PC-9 (cell line): ENCODE results near the gene GNB3. TPM values are rescaled to one million over a fixed set of nuclear protein-coding genes. Genes with fewer than 3 reads are reported as not detected.
"Not testable (repeated sequence)": the region's sequence is repeated elsewhere in the genome, so short reads cannot be mapped to it uniquely, and the experiment has no call there.

Experiments
- BruUV-seq: library from RNA; stranded (reverse); fragments of 400-500 nt; replicated peaks from 2 replicates; lab custom pipeline; 2021; lab: Mats Ljungman, UMichigan
- CTCF ChIA-PET: fragments of 300-600 bp; sonication (Branson Sonifier 250); formaldehyde crosslinking; loops from one replicate; lab custom pipeline; 2022; ENCODE audit warnings: antibody characterized with exemption; lab: Charles Lee
- POLR2A ChIA-PET: fragments of 300-600 bp; sonication (Branson Sonifier 250); formaldehyde crosslinking; loops from one replicate; lab custom pipeline; 2022; ENCODE audit warnings: antibody characterized with exemption; ENCODE audit not compliant: unreplicated experiment; lab: Charles Lee
- DNase-seq, 2 experiments: peaks; one replicate each; pipeline versions ENCODE4 v3.0.0 to v3.0.0-alpha.2; 2015 to 2022; ENCODE audit warnings: mixed read lengths in 1 of 2
- H2AFZ ChIP-seq: fragments of 200-600 bp; sonication (generic); 2 replicates; pipeline ENCODE4 v1.8.1; 2017; ENCODE audit warnings: antibody characterized with exemption
- H3F3A ChIP-seq: fragments of 200-600 bp; sonication (generic); 2 replicates; pipeline ENCODE4 v1.8.1; 2017; ENCODE audit warnings: antibody characterized with exemption, mild to moderate bottlenecking, low read depth; ENCODE audit not compliant: insufficient read depth
- H3K27ac ChIP-seq: fragments of 200-600 bp; sonication (generic); 2 replicates; pipeline ENCODE4 v1.6.1; 2016; ENCODE audit warnings: mixed run types
- H3K27me3 ChIP-seq: fragments of 200-600 bp; sonication (generic); 2 replicates; pipeline ENCODE4 v1.6.1; 2016; ENCODE audit warnings: low read depth, mixed run types; ENCODE audit not compliant: insufficient read depth
- H3K36me3 ChIP-seq: fragments of 200-600 bp; sonication (generic); 2 replicates; pipeline ENCODE4 v1.6.1; 2016; ENCODE audit warnings: low read depth, mixed run types
- H3K4me1 ChIP-seq: fragments of 200-600 bp; sonication (generic); replicated peaks from 2 replicates; pipeline ENCODE4 v1.6.1; 2016; ENCODE audit warnings: mixed run types; ENCODE audit not compliant: insufficient read depth
- H3K4me2 ChIP-seq: fragments of 200-600 bp; sonication (generic); 2 replicates; pipeline ENCODE4 v1.6.1; 2017; ENCODE audit warnings: mixed run types
- H3K4me3 ChIP-seq: fragments of 200-600 bp; sonication (generic); 2 replicates; pipeline ENCODE4 v1.6.1; 2016; ENCODE audit warnings: mixed run types
- H3K79me2 ChIP-seq: fragments of 200-600 bp; sonication (generic); 2 replicates; pipeline ENCODE4 v1.6.1; 2017; ENCODE audit warnings: low read depth, mixed run types
- H3K9me2 ChIP-seq: fragments of 200-600 bp; sonication (generic); 2 replicates; pipeline ENCODE4 v1.8.1; 2017; ENCODE audit warnings: mild to moderate bottlenecking; ENCODE audit not compliant: insufficient read depth
- H3K9me3 ChIP-seq: fragments of 200-600 bp; sonication (generic); 2 replicates; pipeline ENCODE4 v1.8.1; 2016; ENCODE audit warnings: low read depth; ENCODE audit not compliant: insufficient read depth
- H4K20me1 ChIP-seq: fragments of 200-600 bp; sonication (generic); 2 replicates; pipeline ENCODE4 v1.8.1; 2017; ENCODE audit not compliant: insufficient read depth
- CTCF ChIP-seq: fragments of 200-600 bp; sonication (generic); conservative IDR thresholded peaks from 2 replicates; pipeline ENCODE4 v1.6.1; 2017; ENCODE audit warnings: mixed run types, antibody characterized with exemption, mild to moderate bottlenecking, moderate library complexity
- EZH2 ChIP-seq: fragments of 200-600 bp; sonication (generic); IDR thresholded peaks from 2 replicates; pipeline ENCODE4 v1.8.0; 2017; ENCODE audit warnings: antibody characterized with exemption, low read depth
- intact Hi-C: fragments of 100-400 bp; cut with micrococcal nuclease; formaldehyde crosslinking; loops from one replicate; pipeline ENCODE4 v1.10.0; 2022; ENCODE audit not compliant: unreplicated experiment
- total RNA-seq: library from RNA; stranded (reverse); gene quantifications from 2 replicates; pipeline ENCODE4 v1.2.3, GENCODE V29; 2021

GNB3 gene
- total RNA-seq, 1 experiment from 2014 or later, result not detected

GRCh38 chr12:6883252-6883651 lies 42.5 kb downstream of the GNB3 start:
- Histone ChIP-seq H4K20me1 (no peaks in the 10 kb centered on the region), H3K4me1 (0 out of 2 replicates have a peak, but pooled peaks cover 5% of the 10 kb centered on the region), H3K27me3 (no peaks in the 10 kb centered on the region), H3K27ac (no peak overlapping the region), H3K79me2 (no peaks in the 10 kb centered on the region), H3F3A (no peaks in the 10 kb centered on the region; the same call in 1 of the 2 replicates), H3K9me2 (no peaks in the 10 kb centered on the region), H3K9me3 (no peaks in the 10 kb centered on the region), H3K36me3 (no peaks in the 10 kb centered on the region), H3K4me3 (no peak overlapping the region), H2AFZ (no peak overlapping the region), H3K4me2 (no peak overlapping the region)
- intact Hi-C loops, result no loop called here
- CTCF ChIA-PET, result interaction anchor here (0.6 kb wide), 1 partner anchor 147 kb away, joined by 5 read pairs; no protein-coding TSS in a partner anchor
- BruUV-seq, result no TSS peak
- POLR2A ChIA-PET, result no interaction called here
- DNase-seq, result no peak
- no peak for TF ChIP-seq EZH2
- TF ChIP-seq CTCF, result no peak

- no TSS peak for BruUV-seq
- H4K20me1 ChIP-seq, result no peaks in the 10 kb centered on the region
- no peak overlapping the region for H3K4me3 ChIP-seq
- ChIA-PET POLR2A (no interaction called here), CTCF (interaction anchor here (0.6 kb wide), 1 partner anchor 147 kb away, joined by 5 read pairs; no protein-coding TSS in a partner anchor)
- no peaks in the 10 kb centered on the region for H3K36me3 ChIP-seq
- H3K4me1 ChIP-seq, result 0 out of 2 replicates have a peak, but pooled peaks cover 5% of the 10 kb centered on the region
- intact Hi-C loops, result no loop called here
- no peak for TF ChIP-seq CTCF
- no peak for TF ChIP-seq EZH2
- no peak for DNase-seq
- H3K4me2 ChIP-seq, result no peak overlapping the region
- H3K9me2 ChIP-seq, result no peaks in the 10 kb centered on the region
- H3K9me3 ChIP-seq, result no peaks in the 10 kb centered on the region
- H2AFZ ChIP-seq, result no peak overlapping the region
- H3K27ac ChIP-seq, result no peak overlapping the region
- H3F3A ChIP-seq, result peaks cover 4% of the 10 kb centered on the region; the same call in 1 of the 2 replicates
- no peaks in the 10 kb centered on the region for H3K27me3 ChIP-seq
- H3K79me2 ChIP-seq, result no peaks in the 10 kb centered on the region
These were observed 43.0 kb downstream of the GNB3 start for GRCh38 chr12:6883683-6884082.

- intact Hi-C loops, result no loop called here
- DNase-seq, result no peak
- Histone ChIP-seq H3K36me3 (no peaks in the 10 kb centered on the region), H3K4me1 (0 out of 2 replicates have a peak, but pooled peaks cover 5% of the 10 kb centered on the region), H3K4me2 (no peak overlapping the region), H3F3A (peaks cover 7% of the 10 kb centered on the region; the same call in 1 of the 2 replicates), H4K20me1 (no peaks in the 10 kb centered on the region), H3K27ac (no peak overlapping the region), H3K9me2 (no peaks in the 10 kb centered on the region), H3K27me3 (no peaks in the 10 kb centered on the region), H3K9me3 (no peaks in the 10 kb centered on the region), H3K79me2 (no peaks in the 10 kb centered on the region), H2AFZ (no peak overlapping the region), H3K4me3 (no peak overlapping the region)
- no peak for TF ChIP-seq CTCF
- TF ChIP-seq EZH2, result no peak
- no TSS peak for BruUV-seq
- ChIA-PET POLR2A (interaction anchor here (0.7 kb wide), 1 partner anchor 305 kb away, joined by 25 read pairs; no protein-coding TSS in a partner anchor), CTCF (no interaction called here)
These were observed 43.8 kb downstream of the GNB3 start for GRCh38 chr12:6884539-6884938.

- H3K79me2 ChIP-seq, H3K9me3 ChIP-seq, H2AFZ ChIP-seq, H3K4me1 ChIP-seq, H3K27me3 ChIP-seq, H3K27ac ChIP-seq, BruUV-seq, H3K9me2 ChIP-seq, POLR2A ChIA-PET, intact Hi-C loops, H4K20me1 ChIP-seq, H3K36me3 ChIP-seq, H3K4me2 ChIP-seq, H3K4me3 ChIP-seq: not testable (repeated sequence)
- H3F3A ChIP-seq, result peaks cover 12% of the 10 kb centered on the region; the same call in 1 of the 2 replicates
- DNase-seq, result peak in 1 of 2 experiments; percentile 44
- CTCF ChIA-PET, result interaction anchor here (0.6 to 1.1 kb wide), 4 partner anchors 17 to 705 kb away, joined by 3 to 8 read pairs (median 4); no protein-coding TSS in a partner anchor
These were observed 45.7 kb downstream of the GNB3 start for GRCh38 chr12:6886206-6886999.
